Neural crest cell (in vitro differentiated cells): ENCODE results near the gene MSL1. TPM values are rescaled to one million over a fixed set of nuclear protein-coding genes. Genes with fewer than 3 reads are reported as not detected.

Experiments used
- DNase-seq: peaks from one replicate; pipeline ENCODE4 v3.0.0; 2021; ENCODE audit warnings: low read depth, mixed read lengths, low spot score
- H3K27ac Mint-ChIP-seq: one replicate; pipeline ENCODE4 v1.8.0; 2021; ENCODE audit warnings: mild to moderate bottlenecking, mixed read lengths; ENCODE audit not compliant: unreplicated experiment
- H3K27me3 Mint-ChIP-seq: 2 replicates; pipeline ENCODE4 v1.8.0; 2021; ENCODE audit warnings: low read depth, mild to moderate bottlenecking, mixed read lengths
- H3K36me3 Mint-ChIP-seq: 2 replicates; pipeline ENCODE4 v1.8.0; 2021; ENCODE audit warnings: low read depth, mild to moderate bottlenecking, mixed read lengths
- H3K4me1 Mint-ChIP-seq: 2 replicates; pipeline ENCODE4 v1.8.0; 2021; ENCODE audit warnings: mixed read lengths
- H3K4me3 Mint-ChIP-seq: one replicate; pipeline ENCODE4 v1.8.0; 2021; ENCODE audit warnings: mild to moderate bottlenecking, mixed read lengths
- H3K9me3 Mint-ChIP-seq: 2 replicates; pipeline ENCODE4 v1.8.0; 2021; ENCODE audit warnings: mixed read lengths
- CTCF ChIP-seq: fragments of 200-600 bp; sonication (generic); conservative IDR thresholded peaks from 2 replicates; pipeline ENCODE4 v1.5.0; 2021; ENCODE audit warnings: antibody characterized with exemption, mild to moderate bottlenecking
- long read RNA-seq: library from polyadenylated mRNA; unstranded; transcript quantifications from one replicate; pipeline ENCODE4 v2.0.0, GENCODE V29; 2020
- total RNA-seq: library from RNA; stranded (reverse); gene quantifications from 2 replicates; pipeline ENCODE4 v1.2.1, GENCODE V29; 2021

Gene MSL1
- total RNA-seq = 147 and 153 TPM in 2 replicates
- long read RNA-seq, full-length matches to known transcripts = 6 of 35 reads
- long read RNA-seq, partial matches to known transcripts = 14 of 35 reads
- long read RNA-seq, other reads (novel, unspliced or antisense) = 15 of 35 reads

GRCh38 chr17:40121181-40122135 is at the start of gene MSL1:
TSS of gene MSL1 (plus strand) at chr17:40121971. CDS start at chr17:40122613, 642 bp downstream.
- no peak for TF ChIP-seq CTCF
- no peaks in the 10 kb centered on the region for H3K27me3 Mint-ChIP-seq

GRCh38 chr17:40072040-40072734 is 49.6 kb upstream of the MSL1 start:
- TF ChIP-seq CTCF = no peak
- Mint-ChIP-seq H3K4me3 (no peak overlapping the region), H3K27ac (no peak overlapping the region), H3K36me3 (no peaks in the 10 kb centered on the region), H3K27me3 (no peaks in the 10 kb centered on the region), H3K4me1 (peaks cover 51% of the 10 kb centered on the region), H3K9me3 (no peaks in the 10 kb centered on the region)
- no peak for DNase-seq

More at GRCh38 chr17:40121181-40122135, at the start of gene MSL1:
- Mint-ChIP-seq H3K4me3 (peak within 1 kb of the TSS; percentile 99), H3K9me3 (no peaks in the 10 kb centered on the region), H3K27ac (peak within 1 kb of the TSS; percentile 99), H3K4me1 (peaks cover 39% of the 10 kb centered on the region), H3K36me3 (peaks cover 6% of the 10 kb centered on the region)
- peak; percentile 83 for DNase-seq

- no peaks in the 10 kb centered on the region for H3K36me3 Mint-ChIP-seq
- no peak overlapping the region for H3K27ac Mint-ChIP-seq
- DNase-seq = no peak
- no peaks in the 10 kb centered on the region for H3K27me3 Mint-ChIP-seq
- H3K9me3 Mint-ChIP-seq = no peaks in the 10 kb centered on the region
- no peak overlapping the region for H3K4me3 Mint-ChIP-seq
- no peak for TF ChIP-seq CTCF
- peaks cover 46% of the 10 kb centered on the region for H3K4me1 Mint-ChIP-seq
Measured at GRCh38 chr17:40072735-40073346, 48.9 kb upstream of the MSL1 start.

GRCh38 chr17:40073454-40074174 is 48.2 kb upstream of the MSL1 start:
- H3K4me3 Mint-ChIP-seq = no peak overlapping the region

More at GRCh38 chr17:40073454-40074174, 48.2 kb upstream of the MSL1 start:
- H3K27ac Mint-ChIP-seq = no peak overlapping the region
- no peaks in the 10 kb centered on the region for H3K27me3 Mint-ChIP-seq
- peaks cover 38% of the 10 kb centered on the region for H3K4me1 Mint-ChIP-seq
- no peaks in the 10 kb centered on the region for H3K36me3 Mint-ChIP-seq
- no peak for DNase-seq
- H3K9me3 Mint-ChIP-seq = no peaks in the 10 kb centered on the region
- TF ChIP-seq CTCF = no peak
